HCT116 (cell line): ENCODE measurements around the gene CABYR.

Experiments
- CBX3 ChIP-seq: IDR thresholded peaks from 2 replicates; pipeline ENCODE4 v1.6.1; 2012; ENCODE audit warnings: low read depth
- CEBPB ChIP-seq: IDR thresholded peaks from 2 replicates; pipeline ENCODE4 v1.6.1; 2012; ENCODE audit warnings: low read depth
- ELF1 ChIP-seq: IDR thresholded peaks from 2 replicates; pipeline ENCODE4 v1.6.1; 2012; ENCODE audit warnings: low read depth, borderline replicate concordance
- EZH2 ChIP-seq: fragments of 200-600 bp; sonication (generic); IDR thresholded peaks from 2 replicates; pipeline ENCODE4 v1.6.1; 2017; ENCODE audit warnings: antibody characterized with exemption, mixed run types
- EZH2phosphoT487 ChIP-seq: fragments of 200-600 bp; IDR thresholded peaks from 2 replicates; pipeline ENCODE4 v1.6.1; 2018; ENCODE audit warnings: antibody characterized with exemption, borderline replicate concordance
- POLR2A ChIP-seq: IDR thresholded peaks from 2 replicates; pipeline ENCODE4 v1.7.0; 2011; ENCODE audit warnings: borderline replicate concordance; ENCODE audit not compliant: insufficient read depth, insufficient read length; ENCODE audit errors: extremely low read depth
- POLR2AphosphoS5 ChIP-seq: IDR thresholded peaks from 2 replicates; pipeline ENCODE4 v1.6.1; 2011; ENCODE audit warnings: mild to moderate bottlenecking, low read depth, low read length, moderate library complexity
- RAD21 ChIP-seq: IDR thresholded peaks from 2 replicates; pipeline ENCODE4 v1.6.1; 2012; ENCODE audit warnings: low read depth, mild to moderate bottlenecking
- SIN3A ChIP-seq: IDR thresholded peaks from 2 replicates; pipeline ENCODE4 v1.6.1; 2012; ENCODE audit warnings: low read depth
- YY1 ChIP-seq: IDR thresholded peaks from 2 replicates; pipeline ENCODE4 v1.6.1; 2011; ENCODE audit warnings: low read length, low read depth, moderate library complexity, mild to moderate bottlenecking; ENCODE audit not compliant: insufficient replicate concordance; ENCODE audit errors: extremely low read depth
- ZBTB33 ChIP-seq: IDR thresholded peaks from 2 replicates; pipeline ENCODE4 v1.6.1; 2011; ENCODE audit warnings: mild to moderate bottlenecking, low read length, moderate library complexity; ENCODE audit not compliant: insufficient replicate concordance; ENCODE audit errors: extremely low read depth
- ZFX ChIP-seq: fragments of 450-650 bp; IDR thresholded peaks from 2 replicates; pipeline ENCODE4 v1.6.1; 2017
- TF ChIP-seq, protein P1 (sequence below), 3 experiments: fragments of 200-600 bp in 1 of 3; sonication (generic) in 1 of 3; IDR thresholded peaks in 2 of 3; conservative IDR thresholded peaks in 1 of 3; 2 replicates each; pipeline ENCODE4 v1.5.1; 2012 to 2017; ENCODE audit warnings: low read depth in 2 of 3, low read length in 2 of 3, antibody characterized with exemption in 1 of 3, borderline replicate concordance in 1 of 3, control low read depth in 1 of 3, mild to moderate bottlenecking in 1 of 3, mixed read lengths in 1 of 3, mixed run types in 1 of 3, moderate library complexity in 1 of 3; ENCODE audit not compliant: insufficient read depth in 1 of 3
- TF ChIP-seq, protein P2 (sequence below): IDR thresholded peaks from 2 replicates; pipeline ENCODE4 v1.6.1; 2012

GRCh38 chr18:24157855-24158254 lies 19.0 kb downstream of the CABYR start:
- TF ChIP-seq CEBPB, result no peak
- TF ChIP-seq, protein P1, sequence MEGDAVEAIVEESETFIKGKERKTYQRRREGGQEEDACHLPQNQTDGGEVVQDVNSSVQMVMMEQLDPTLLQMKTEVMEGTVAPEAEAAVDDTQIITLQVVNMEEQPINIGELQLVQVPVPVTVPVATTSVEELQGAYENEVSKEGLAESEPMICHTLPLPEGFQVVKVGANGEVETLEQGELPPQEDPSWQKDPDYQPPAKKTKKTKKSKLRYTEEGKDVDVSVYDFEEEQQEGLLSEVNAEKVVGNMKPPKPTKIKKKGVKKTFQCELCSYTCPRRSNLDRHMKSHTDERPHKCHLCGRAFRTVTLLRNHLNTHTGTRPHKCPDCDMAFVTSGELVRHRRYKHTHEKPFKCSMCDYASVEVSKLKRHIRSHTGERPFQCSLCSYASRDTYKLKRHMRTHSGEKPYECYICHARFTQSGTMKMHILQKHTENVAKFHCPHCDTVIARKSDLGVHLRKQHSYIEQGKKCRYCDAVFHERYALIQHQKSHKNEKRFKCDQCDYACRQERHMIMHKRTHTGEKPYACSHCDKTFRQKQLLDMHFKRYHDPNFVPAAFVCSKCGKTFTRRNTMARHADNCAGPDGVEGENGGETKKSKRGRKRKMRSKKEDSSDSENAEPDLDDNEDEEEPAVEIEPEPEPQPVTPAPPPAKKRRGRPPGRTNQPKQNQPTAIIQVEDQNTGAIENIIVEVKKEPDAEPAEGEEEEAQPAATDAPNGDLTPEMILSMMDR (IDR thresholded peaks at IDR 0.05 in 2 of 3, conservative IDR thresholded peaks at IDR 0.05 in 1 of 3; ENCODE audit: borderline replicate concordance in 1 of 3, insufficient read depth in 1 of 3, low read depth in 2 of 3, low read length in 2 of 3), result no peak
- TF ChIP-seq ELF1, result no peak
- TF ChIP-seq POLR2A, result no peak
- no peak for TF ChIP-seq SIN3A
- no peak for TF ChIP-seq YY1
- TF ChIP-seq EZH2, result no peak
- TF ChIP-seq EZH2phosphoT487, result no peak
- TF ChIP-seq, protein P2, sequence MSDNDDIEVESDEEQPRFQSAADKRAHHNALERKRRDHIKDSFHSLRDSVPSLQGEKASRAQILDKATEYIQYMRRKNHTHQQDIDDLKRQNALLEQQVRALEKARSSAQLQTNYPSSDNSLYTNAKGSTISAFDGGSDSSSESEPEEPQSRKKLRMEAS, result no peak
- no peak for TF ChIP-seq RAD21
- TF ChIP-seq ZBTB33, result no peak
- TF ChIP-seq ZFX, result no peak
- TF ChIP-seq POLR2AphosphoS5, result no peak
- no peak for TF ChIP-seq CBX3
